Cardiac muscle cell (in vitro differentiated cells and primary cell): ENCODE measurements around the gene KXD1. TPM values are rescaled to one million over a fixed set of nuclear protein-coding genes. Genes with fewer than 3 reads are reported as not detected.

ENCODE experiments used
- DNase-seq, 2 donors: peaks; one replicate each; pipeline versions ENCODE4 v3.0.0 to v3.0.0-alpha.2; 2010 to 2017; ENCODE audit warnings: low read depth in 1 of 2, low spot score in 1 of 2
- H3K27ac ChIP-seq: fragments of 200-600 bp; sonication (generic); 2 replicates; pipeline ENCODE4 v1.5.1; 2016
- H3K27me3 ChIP-seq: fragments of 200-600 bp; sonication (generic); 2 replicates; pipeline ENCODE4 v1.6.0; 2016; ENCODE audit warnings: control low read depth
- H3K36me3 ChIP-seq: fragments of 200-600 bp; sonication (generic); 2 replicates; pipeline ENCODE4 v1.5.1; 2016; ENCODE audit warnings: control low read depth
- H3K4me1 ChIP-seq: fragments of 200-600 bp; sonication (generic); 2 replicates; pipeline ENCODE4 v1.8.1; 2017; ENCODE audit warnings: low read depth, mild to moderate bottlenecking, mixed run types
- H3K4me3 ChIP-seq: fragments of 200-600 bp; sonication (generic); 2 replicates; pipeline ENCODE4 v1.5.1; 2016; ENCODE audit warnings: mild to moderate bottlenecking
- H3K9me3 ChIP-seq: fragments of 200-600 bp; sonication (generic); 2 replicates; pipeline ENCODE4 v1.5.1; 2017; ENCODE audit warnings: low read depth, mild to moderate bottlenecking, control low read depth
- polyA plus RNA-seq: library from polyadenylated mRNA; unstranded; fragments of >200 nt; fragmentation: Nextera tagmentation; extraction: Ambion mirVana; gene quantifications from 2 replicates; pipeline ENCODE4 v1.2.1, GENCODE V29; 2016
- total RNA-seq: library from RNA; depleted of rRNA; stranded (reverse); fragments of >200 nt; gene quantifications from 2 replicates; pipeline ENCODE4 v1.2.3, GENCODE V29; 2016
- TF ChIP-seq, protein P1 (sequence below): IDR thresholded peaks from 2 replicates; pipeline ENCODE4 v1.5.1; 2012; ENCODE audit warnings: low read depth, mild to moderate bottlenecking, low read length

KXD1 gene
- total and polyA plus RNA-seq, 2 experiments from 2014 or later = 127 to 137 TPM

DNA sequence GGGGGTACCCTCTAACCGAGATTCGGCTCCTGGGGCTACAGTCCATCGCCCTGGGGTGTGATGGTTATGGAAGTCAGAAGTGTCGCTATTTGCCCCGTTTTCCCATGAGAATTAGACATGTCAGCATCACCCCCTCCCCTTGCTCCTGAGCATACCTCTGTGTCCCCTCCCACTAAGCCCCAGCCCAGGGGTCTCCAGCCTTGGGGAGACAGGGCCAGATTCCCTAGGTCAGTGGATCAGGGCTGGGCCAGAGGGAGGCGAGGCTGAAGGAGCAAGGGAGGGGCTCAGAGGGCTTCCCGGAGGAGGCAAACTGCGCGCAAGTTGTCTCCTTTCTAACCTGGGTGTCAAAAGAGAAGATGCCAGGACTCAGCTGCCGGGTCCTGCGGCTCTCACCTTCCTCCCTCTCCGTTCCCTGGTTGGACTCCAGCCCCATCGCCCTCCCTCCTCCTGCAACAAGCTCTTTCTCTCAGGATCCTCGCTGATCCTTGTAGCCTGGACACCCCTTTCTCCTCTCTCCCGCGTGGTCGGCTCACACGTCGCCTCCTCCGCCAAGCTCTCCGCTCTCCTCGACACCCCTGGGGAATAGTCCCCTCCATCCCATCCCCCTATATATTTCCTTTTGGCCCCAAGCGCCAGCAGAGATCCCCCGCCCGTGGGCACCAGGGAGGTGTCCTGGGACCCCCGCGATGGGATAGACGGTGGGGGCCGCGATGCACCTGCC lies 54.5 kb downstream of the KXD1 start:
- TF ChIP-seq, protein P1, sequence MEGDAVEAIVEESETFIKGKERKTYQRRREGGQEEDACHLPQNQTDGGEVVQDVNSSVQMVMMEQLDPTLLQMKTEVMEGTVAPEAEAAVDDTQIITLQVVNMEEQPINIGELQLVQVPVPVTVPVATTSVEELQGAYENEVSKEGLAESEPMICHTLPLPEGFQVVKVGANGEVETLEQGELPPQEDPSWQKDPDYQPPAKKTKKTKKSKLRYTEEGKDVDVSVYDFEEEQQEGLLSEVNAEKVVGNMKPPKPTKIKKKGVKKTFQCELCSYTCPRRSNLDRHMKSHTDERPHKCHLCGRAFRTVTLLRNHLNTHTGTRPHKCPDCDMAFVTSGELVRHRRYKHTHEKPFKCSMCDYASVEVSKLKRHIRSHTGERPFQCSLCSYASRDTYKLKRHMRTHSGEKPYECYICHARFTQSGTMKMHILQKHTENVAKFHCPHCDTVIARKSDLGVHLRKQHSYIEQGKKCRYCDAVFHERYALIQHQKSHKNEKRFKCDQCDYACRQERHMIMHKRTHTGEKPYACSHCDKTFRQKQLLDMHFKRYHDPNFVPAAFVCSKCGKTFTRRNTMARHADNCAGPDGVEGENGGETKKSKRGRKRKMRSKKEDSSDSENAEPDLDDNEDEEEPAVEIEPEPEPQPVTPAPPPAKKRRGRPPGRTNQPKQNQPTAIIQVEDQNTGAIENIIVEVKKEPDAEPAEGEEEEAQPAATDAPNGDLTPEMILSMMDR = no peak
- Histone ChIP-seq H3K27me3 (peaks cover 90% of the 10 kb centered on the region), H3K36me3 (no peaks in the 10 kb centered on the region), H3K27ac (no peak overlapping the region), H3K4me3 (peak overlapping the region; percentile 45), H3K9me3 (no peaks in the 10 kb centered on the region), H3K4me1 (peaks cover 15% of the 10 kb centered on the region)
- no peak for DNase-seq

DNA sequence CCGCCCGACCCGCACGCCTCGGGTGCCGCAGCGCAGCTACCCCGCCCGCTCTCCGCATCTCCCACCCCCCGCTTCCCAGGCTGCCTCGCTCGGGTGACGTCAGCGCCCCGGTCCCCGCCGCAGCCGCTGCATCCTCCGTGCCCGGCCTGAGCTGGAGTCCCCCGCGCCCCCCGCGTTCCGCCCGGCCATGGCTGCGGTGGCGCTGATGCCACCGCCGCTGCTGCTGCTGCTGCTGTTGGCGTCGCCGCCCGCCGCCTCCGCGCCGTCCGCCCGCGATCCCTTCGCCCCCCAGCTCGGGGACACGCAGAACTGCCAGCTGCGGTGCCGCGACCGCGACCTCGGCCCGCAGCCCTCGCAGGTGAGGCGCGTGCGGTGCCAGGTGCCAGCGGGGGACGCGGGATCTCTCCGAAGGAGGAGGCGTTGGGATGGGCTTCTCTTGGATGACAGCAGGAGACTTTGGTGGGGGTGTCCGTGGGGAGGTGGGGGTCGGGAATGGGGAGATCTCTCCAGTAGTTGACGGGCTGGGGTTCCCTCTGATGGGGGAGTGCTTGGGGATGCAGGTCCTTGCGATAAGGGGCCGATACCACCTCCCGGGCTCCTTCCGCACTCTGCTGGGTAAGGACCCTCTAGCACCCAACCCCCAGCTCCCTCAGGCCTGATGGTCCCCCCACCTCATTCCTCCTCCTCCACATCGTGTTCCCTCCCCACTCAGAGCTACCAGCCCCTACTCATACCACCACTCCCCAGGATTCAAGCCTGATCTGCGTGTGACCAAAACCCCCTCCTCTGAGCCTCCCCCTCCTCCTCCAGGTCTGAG lies 55.3 kb downstream of the KXD1 start, which contains the start of gene TMEM59L:
Gene TMEM59L (plus strand): TSS at position 99 of the 817 bp plus-strand sequence. CDS start 89 bp downstream, at position 188.
- H3K4me3 ChIP-seq = peak within 1 kb of the TSS; percentile 45
- TF ChIP-seq, protein P1 = no peak
- peaks cover 15% of the 10 kb centered on the region for H3K4me1 ChIP-seq
- DNase-seq = peak in 1 of 2 donors; percentile 41
- no peak within 1 kb of the TSS for H3K27ac ChIP-seq
- no peaks in the 10 kb centered on the region for H3K36me3 ChIP-seq
- H3K27me3 ChIP-seq = peaks cover 82% of the 10 kb centered on the region
- no peaks in the 10 kb centered on the region for H3K9me3 ChIP-seq

DNA sequence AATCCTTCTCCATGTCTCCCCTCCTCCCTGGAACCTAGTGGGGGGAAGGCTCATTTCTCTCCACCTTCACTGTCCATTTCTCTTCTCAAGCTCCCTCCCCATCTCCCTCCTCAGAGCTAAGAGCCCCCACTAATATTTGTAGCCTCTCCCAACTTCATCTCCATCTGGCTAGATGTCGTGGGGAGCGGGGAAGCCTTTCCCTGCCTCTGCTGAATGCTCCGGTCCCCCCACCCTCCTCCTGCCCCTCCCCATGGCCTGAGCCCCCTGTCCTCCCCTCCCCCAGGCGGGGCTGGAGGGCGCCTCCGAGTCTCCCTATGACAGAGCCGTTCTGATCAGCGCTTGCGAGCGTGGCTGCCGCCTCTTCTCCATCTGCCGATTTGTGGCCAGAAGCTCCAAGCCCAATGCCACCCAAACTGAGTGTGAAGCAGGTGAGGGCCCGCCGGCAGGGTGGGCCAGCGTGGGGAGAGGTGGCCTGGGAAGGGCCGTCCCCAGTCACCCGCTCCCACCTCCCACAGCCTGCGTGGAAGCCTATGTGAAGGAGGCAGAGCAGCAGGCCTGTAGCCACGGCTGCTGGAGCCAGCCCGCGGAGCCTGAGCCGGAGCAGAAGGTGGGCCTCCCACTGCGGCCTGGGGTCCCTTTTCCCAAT lies 56.0 kb downstream of the KXD1 start:
- Histone ChIP-seq H3K27ac (no peak overlapping the region), H3K4me3 (no peak overlapping the region), H3K36me3 (no peaks in the 10 kb centered on the region), H3K9me3 (no peaks in the 10 kb centered on the region), H3K27me3 (peaks cover 75% of the 10 kb centered on the region), H3K4me1 (peaks cover 15% of the 10 kb centered on the region)
- no peak for DNase-seq
- TF ChIP-seq, protein P1 = no peak

DNA sequence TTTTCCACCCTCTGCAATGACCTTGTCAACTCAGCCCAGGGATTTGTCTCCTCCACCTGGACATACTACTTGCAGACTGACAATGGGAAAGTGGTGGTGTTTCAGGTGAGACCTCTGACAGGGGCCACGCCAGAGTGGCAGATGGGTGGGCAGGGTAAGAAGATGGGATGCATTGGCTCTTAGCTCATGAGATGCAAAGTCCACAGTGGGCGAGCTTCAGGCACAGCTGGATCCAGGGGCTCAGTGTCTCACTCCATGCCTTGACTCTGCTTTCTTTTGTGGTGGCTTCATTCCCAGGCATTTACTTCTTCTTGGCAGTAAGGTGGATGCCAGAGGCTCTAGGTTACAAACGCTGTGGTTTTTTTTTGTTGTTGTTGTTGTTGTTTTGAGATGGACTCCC lies 58.4 kb downstream of the KXD1 start:
- no peak overlapping the region for H3K27ac ChIP-seq
- no peaks in the 10 kb centered on the region for H3K9me3 ChIP-seq
- peaks cover 55% of the 10 kb centered on the region for H3K27me3 ChIP-seq
- no peaks in the 10 kb centered on the region for H3K36me3 ChIP-seq
- no peak overlapping the region for H3K4me3 ChIP-seq
- H3K4me1 ChIP-seq = peaks cover 9% of the 10 kb centered on the region
- DNase-seq = no peak
- TF ChIP-seq, protein P1 = no peak

GRCh38 chr19:18617562-18617961 lies 59.9 kb downstream of the KXD1 start:
- no peak for DNase-seq
- no peak overlapping the region for H3K27ac ChIP-seq
- peaks cover 5% of the 10 kb centered on the region for H3K4me1 ChIP-seq
- H3K36me3 ChIP-seq = no peaks in the 10 kb centered on the region
- TF ChIP-seq, protein P1 = no peak
- no peak overlapping the region for H3K4me3 ChIP-seq
- peaks cover 40% of the 10 kb centered on the region for H3K27me3 ChIP-seq
- no peaks in the 10 kb centered on the region for H3K9me3 ChIP-seq
